ENCODE measurements around the gene KRTAP4-12. TPM values are rescaled to one million over a fixed set of nuclear protein-coding genes. Genes with fewer than 3 reads are reported as not detected.
"Not testable (repeated sequence)": the region's sequence is repeated elsewhere in the genome, so short reads cannot be mapped to it uniquely, and the experiment has no call there.

Gene KRTAP4-12
- total RNA-seq, 1 donor from 2014 or later = not detected

DNA sequence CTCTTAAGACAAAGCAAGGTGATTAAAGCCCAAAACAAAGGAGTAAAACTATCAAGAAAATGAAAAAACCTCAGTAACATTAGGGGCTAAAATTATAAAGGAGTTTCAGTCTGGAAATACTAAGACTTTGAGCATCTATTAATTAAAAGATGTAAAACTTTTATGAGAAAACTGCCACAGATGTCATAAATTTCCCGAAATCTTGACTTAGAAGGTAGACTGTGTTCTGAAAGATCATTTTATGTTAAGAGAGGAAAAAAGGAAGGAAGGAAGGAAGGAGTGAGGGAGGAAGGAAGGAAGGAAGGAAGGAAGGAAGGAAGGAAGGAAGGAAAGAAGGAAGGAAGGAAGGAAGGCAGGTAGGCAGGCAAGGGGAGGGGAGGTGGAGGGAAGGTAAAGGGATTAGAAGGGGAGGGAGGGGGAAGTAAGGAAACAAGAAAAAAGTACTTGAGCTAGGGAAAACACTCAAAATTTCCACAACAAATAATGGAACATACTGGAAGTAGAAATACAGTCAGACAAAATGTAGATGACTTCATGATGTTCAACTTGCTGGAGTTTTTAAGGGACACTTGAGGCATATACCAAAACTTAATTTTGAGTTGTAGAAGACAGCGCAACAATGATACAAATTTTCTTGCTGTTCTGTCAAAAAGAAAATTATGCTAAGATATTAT, 23.7 kb upstream of the KRTAP4-12 start:
- H3K4me1 ChIP-seq = no peaks in the 10 kb centered on the region
- TF ChIP-seq POLR2AphosphoS5 (IDR thresholded peaks at IDR 0.05; ENCODE audit: insufficient read depth in 1 of 2, low read depth in 1 of 2) (no peak), CTCF (IDR thresholded peaks at IDR 0.05) (no peak), POLR2A (IDR thresholded peaks at IDR 0.05) (no peak)
- H3K27ac ChIP-seq = no peak overlapping the region
- H3K9me3 ChIP-seq = no peaks in the 10 kb centered on the region
- no peak overlapping the region for H3K4me3 ChIP-seq
- no peaks in the 10 kb centered on the region for H3K27me3 ChIP-seq
- intact Hi-C loops (cut with DNase I) = no loop called here
- no peak for DNase-seq (ENCODE audit: extremely low spot score in 2 of 2)
- H3K36me3 ChIP-seq = no peaks in the 10 kb centered on the region

DNA sequence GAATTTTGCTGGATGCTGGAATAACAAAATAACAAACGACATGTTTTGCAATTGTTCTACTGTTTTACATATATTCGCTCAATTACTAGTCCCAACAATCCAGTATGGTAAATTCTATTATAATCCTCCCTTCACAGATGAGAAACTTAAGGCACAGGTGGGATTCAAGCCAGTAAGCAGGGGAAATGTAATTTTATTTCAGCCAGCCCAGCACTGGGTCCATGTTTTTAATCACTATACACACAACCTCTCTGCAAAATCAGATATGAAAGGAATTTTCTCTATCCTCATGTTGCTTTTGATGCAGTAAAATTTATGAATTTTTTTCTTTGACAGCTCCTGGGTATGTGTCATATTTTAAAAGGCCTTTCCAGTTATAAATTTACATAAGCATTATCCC, 21.3 kb upstream of the KRTAP4-12 start:
- intact Hi-C loops (cut with DNase I) = no loop called here
- DNase-seq (ENCODE audit: extremely low spot score in 2 of 2) = no peak
- Histone ChIP-seq H3K4me3 (no peak overlapping the region), H3K27ac (no peak overlapping the region), H3K4me1 (no peaks in the 10 kb centered on the region), H3K9me3 (no peaks in the 10 kb centered on the region), H3K27me3 (no peaks in the 10 kb centered on the region), H3K36me3 (no peaks in the 10 kb centered on the region)
- TF ChIP-seq CTCF (IDR thresholded peaks at IDR 0.05) (no peak), POLR2A (IDR thresholded peaks at IDR 0.05) (no peak), POLR2AphosphoS5 (IDR thresholded peaks at IDR 0.05; ENCODE audit: insufficient read depth in 1 of 2, low read depth in 1 of 2) (no peak)

- Histone ChIP-seq H3K36me3 (no peaks in the 10 kb centered on the region), H3K4me1 (no peaks in the 10 kb centered on the region), H3K27ac (no peak overlapping the region), H3K9me3 (no peaks in the 10 kb centered on the region), H3K4me3 (no peak overlapping the region), H3K27me3 (no peaks in the 10 kb centered on the region)
- no peak for TF ChIP-seq POLR2AphosphoS5 (IDR thresholded peaks at IDR 0.05; ENCODE audit: insufficient read depth in 1 of 2, low read depth in 1 of 2)
- no peak for TF ChIP-seq CTCF (IDR thresholded peaks at IDR 0.05)
- TF ChIP-seq POLR2A (IDR thresholded peaks at IDR 0.05) = no peak
- intact Hi-C loops (cut with DNase I) = no loop called here
- DNase-seq (ENCODE audit: extremely low spot score in 2 of 2) = no peak
Observed at GRCh38 chr17:41144846-41145245, 20.9 kb upstream of the KRTAP4-12 start.

GRCh38 chr17:41141361-41141760, 17.4 kb upstream of the KRTAP4-12 start:
- Histone ChIP-seq H3K9me3 (no peaks in the 10 kb centered on the region), H3K4me1 (no peaks in the 10 kb centered on the region), H3K36me3 (no peaks in the 10 kb centered on the region), H3K4me3 (no peak overlapping the region), H3K27me3 (no peaks in the 10 kb centered on the region), H3K27ac (no peak overlapping the region)
- no peak for DNase-seq (ENCODE audit: extremely low spot score in 2 of 2)
- TF ChIP-seq POLR2A (IDR thresholded peaks at IDR 0.05) (no peak), CTCF (IDR thresholded peaks at IDR 0.05) (no peak), POLR2AphosphoS5 (IDR thresholded peaks at IDR 0.05; ENCODE audit: insufficient read depth in 1 of 2, low read depth in 1 of 2) (no peak)
- intact Hi-C loops (cut with DNase I) = no loop called here

DNA sequence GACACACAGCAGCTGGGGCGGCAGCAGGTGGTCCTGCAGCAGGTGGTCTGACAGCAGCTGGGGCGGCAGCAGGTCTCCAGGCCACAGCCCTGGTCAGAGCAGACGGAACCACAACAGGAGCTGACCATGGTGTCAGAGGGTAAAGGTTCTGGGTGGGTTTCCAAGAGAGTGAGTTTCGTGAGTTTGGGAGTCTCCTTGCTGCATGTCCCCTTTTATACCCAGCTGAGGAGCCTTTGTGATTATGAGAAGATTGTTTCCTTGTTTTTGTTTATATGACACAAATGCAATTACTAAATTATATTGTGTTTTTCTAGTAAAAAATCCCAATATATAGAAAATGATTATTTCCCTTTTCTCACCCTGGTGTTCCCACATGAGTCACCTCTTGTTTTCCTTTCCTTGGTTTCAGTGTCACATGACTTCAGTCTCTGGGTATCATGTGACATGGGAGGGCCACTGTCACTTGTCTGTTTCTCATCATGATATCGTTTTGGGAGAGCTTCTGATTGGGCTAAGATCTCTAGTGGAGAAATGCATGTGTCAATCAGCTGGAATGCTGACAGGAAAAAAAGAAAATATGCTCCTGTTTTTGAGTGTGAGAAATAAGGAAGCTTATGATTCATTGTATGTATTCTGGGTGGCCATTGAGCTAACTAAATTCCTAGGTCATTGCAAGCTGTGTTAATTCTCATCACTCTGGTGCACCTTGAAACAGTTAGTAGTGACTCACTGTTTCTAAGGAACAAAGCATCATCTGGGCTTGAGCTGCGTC, 16.6 kb upstream of the KRTAP4-12 start, which contains the start of gene KRTAP4-6:
KRTAP4-6 (minus strand) TSS at position 185 of the 772 bp plus-strand sequence; CDS start at position 128, 57 bp downstream.
- Histone ChIP-seq H3K9me3 (no peaks in the 10 kb centered on the region), H3K4me1 (no peaks in the 10 kb centered on the region), H3K4me3 (no peak within 1 kb of the TSS), H3K36me3 (no peaks in the 10 kb centered on the region), H3K27ac (no peak within 1 kb of the TSS), H3K27me3 (no peaks in the 10 kb centered on the region)
- no peak for DNase-seq (ENCODE audit: extremely low spot score in 2 of 2)
- TF ChIP-seq CTCF (IDR thresholded peaks at IDR 0.05) (no peak), POLR2AphosphoS5 (IDR thresholded peaks at IDR 0.05; ENCODE audit: insufficient read depth in 1 of 2, low read depth in 1 of 2) (no peak), POLR2A (IDR thresholded peaks at IDR 0.05) (no peak)
- intact Hi-C loops (cut with DNase I) = no loop called here

- H3K27me3 ChIP-seq; H3K4me1 ChIP-seq; DNase-seq (ENCODE audit: extremely low spot score in 2 of 2); H3K4me3 ChIP-seq; H3K27ac ChIP-seq; H3K9me3 ChIP-seq; H3K36me3 ChIP-seq; intact Hi-C loops (cut with DNase I): not testable (repeated sequence)
Observed at GRCh38 chr17:41139865-41140264, 15.9 kb upstream of the KRTAP4-12 start.

Data from vagina (tissue), 2 donors.